ENCODE measurements around the gene CIAO2B.

CIAO2B gene

DNA sequence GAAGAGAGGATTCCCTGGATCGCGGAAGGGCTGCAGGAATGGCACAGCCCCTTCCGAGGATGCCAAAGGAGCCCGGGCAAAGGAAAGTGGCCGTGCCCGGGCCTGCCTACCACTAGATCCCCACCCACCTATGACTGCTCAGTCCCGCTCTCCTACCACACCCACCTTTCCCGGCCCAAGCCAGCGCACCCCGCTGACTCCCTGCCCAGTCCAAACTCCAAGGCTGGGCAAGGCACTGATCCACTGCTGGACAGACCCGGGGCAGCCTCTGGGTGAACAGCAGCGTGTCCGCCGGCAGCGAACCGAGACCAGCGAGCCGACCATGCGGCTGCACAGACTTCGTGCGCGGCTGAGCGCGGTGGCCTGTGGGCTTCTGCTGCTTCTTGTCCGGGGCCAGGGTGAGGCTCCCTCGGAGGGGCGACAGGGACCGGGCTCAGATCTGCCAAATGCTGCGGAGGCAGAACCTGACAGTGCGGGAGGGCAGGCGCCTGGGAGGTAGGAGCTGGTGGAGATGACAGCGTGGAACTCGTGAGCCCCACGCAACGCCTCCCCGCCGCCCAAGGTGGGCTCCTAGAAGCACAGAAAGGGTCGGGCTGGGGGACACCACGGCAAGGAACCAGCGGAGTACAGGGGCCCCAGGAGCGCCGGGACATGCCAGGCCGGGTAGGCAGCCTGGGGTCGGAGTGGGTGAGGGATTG, 1.3 kb upstream of the CIAO2B start, which contains the start of gene CES2:
CES2 (plus strand) TSS at position 203 of the 698 bp plus-strand sequence; CDS start at position 323, 120 bp downstream.
- TF ChIP-seq ISL1 (CRISPR knock-in tag; IDR thresholded peaks at IDR 0.05): no peak
- ATAC-seq: peak; percentile 68

DNA sequence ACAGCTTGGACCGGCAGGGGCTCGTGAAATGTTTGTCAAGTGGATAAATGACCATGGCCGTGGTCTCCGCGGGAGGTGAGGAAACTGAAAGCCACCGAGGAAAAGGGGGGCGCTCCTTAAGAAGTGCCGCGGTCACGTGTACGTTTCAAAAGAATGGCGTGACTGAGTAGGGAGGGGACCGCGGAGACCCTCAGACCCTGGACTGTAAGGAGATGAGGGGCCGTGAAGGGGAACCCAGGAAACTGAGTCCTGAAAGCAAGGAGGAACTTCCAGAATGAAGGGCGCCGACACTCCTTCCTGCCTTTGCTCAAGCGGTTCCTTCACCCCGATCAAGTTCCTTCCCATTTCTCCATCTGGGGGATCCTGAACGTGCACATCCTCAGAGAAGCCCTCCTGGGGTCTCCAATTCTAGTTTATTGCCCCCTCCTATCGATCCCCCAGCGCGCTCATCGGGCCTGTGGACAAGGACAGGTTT, 674 bp upstream of the CIAO2B start:
- peak; percentile 25 for ATAC-seq

DNA sequence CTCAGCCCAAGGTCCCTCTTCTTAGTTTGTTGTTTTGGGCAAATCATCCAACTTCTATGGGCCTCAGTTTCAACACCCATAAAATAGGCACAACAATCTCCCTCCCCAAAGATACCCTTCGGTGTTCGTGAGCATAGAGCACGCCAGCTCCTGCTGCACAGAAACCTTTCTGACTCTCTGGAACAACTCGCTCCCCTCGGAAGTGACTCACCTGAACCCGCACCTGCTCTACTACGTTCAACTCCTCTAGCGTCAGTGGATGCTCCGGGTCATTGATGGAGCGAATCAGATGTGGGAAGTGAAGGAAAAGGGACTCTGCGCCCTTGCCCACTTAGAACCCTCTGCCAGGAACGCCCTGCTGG, 445 bp downstream of the CIAO2B start:
- TF ChIP-seq OSR1 (CRISPR knock-in tag; IDR thresholded peaks at IDR 0.05) (no peak), ISL1 (CRISPR knock-in tag; IDR thresholded peaks at IDR 0.05) (no peak), GLIS3 (CRISPR knock-in tag; IDR thresholded peaks at IDR 0.05) (no peak), PATZ1 (CRISPR knock-in tag; IDR thresholded peaks at IDR 0.05; ENCODE audit: borderline replicate concordance) (no peak)
- TF ChIP-seq, protein P1, sequence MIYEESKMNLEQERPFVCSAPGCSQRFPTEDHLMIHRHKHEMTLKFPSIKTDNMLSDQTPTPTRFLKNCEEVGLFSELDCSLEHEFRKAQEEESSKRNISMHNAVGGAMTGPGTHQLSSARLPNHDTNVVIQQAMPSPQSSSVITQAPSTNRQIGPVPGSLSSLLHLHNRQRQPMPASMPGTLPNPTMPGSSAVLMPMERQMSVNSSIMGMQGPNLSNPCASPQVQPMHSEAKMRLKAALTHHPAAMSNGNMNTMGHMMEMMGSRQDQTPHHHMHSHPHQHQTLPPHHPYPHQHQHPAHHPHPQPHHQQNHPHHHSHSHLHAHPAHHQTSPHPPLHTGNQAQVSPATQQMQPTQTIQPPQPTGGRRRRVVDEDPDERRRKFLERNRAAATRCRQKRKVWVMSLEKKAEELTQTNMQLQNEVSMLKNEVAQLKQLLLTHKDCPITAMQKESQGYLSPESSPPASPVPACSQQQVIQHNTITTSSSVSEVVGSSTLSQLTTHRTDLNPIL (CRISPR knock-in tag; IDR thresholded peaks at IDR 0.05; ENCODE audit: low read depth): peak; percentile 41; the same call in 1 of the 2 replicates
- ATAC-seq: no peak

GRCh38 chr16:66932076-66932475, 2.1 kb downstream of the CIAO2B start:
- TF ChIP-seq, protein P2, sequence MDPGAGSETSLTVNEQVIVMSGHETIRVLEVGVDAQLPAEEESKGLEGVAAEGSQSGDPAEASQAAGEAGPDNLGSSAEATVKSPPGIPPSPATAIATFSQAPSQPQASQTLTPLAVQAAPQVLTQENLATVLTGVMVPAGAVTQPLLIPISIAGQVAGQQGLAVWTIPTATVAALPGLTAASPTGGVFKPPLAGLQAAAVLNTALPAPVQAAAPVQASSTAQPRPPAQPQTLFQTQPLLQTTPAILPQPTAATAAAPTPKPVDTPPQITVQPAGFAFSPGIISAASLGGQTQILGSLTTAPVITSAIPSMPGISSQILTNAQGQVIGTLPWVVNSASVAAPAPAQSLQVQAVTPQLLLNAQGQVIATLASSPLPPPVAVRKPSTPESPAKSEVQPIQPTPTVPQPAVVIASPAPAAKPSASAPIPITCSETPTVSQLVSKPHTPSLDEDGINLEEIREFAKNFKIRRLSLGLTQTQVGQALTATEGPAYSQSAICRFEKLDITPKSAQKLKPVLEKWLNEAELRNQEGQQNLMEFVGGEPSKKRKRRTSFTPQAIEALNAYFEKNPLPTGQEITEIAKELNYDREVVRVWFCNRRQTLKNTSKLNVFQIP (CRISPR knock-in tag; IDR thresholded peaks at IDR 0.05; ENCODE audit: borderline replicate concordance, low read depth): no peak
- TF ChIP-seq ZNF70 (CRISPR knock-in tag; IDR thresholded peaks at IDR 0.05) (no peak), CSDC2 (CRISPR knock-in tag; IDR thresholded peaks at IDR 0.05) (no peak), BACH2 (CRISPR knock-in tag; IDR thresholded peaks at IDR 0.05; ENCODE audit: borderline replicate concordance) (no peak), ISL1 (CRISPR knock-in tag; IDR thresholded peaks at IDR 0.05) (no peak), ZC3H10 (CRISPR knock-in tag; IDR thresholded peaks at IDR 0.05) (no peak), GLIS3 (CRISPR knock-in tag; IDR thresholded peaks at IDR 0.05) (no peak), OSR1 (CRISPR knock-in tag; IDR thresholded peaks at IDR 0.05) (no peak), ZFP3 (CRISPR knock-in tag; IDR thresholded peaks at IDR 0.05) (no peak), ARNTL (CRISPR knock-in tag; IDR thresholded peaks at IDR 0.05; ENCODE audit: borderline replicate concordance, low read depth) (no peak), TCF4 (CRISPR knock-in tag; IDR thresholded peaks at IDR 0.05; ENCODE audit: borderline replicate concordance) (no peak), PATZ1 (CRISPR knock-in tag; IDR thresholded peaks at IDR 0.05; ENCODE audit: borderline replicate concordance) (no peak), TOX (CRISPR knock-in tag; IDR thresholded peaks at IDR 0.05; ENCODE audit: borderline replicate concordance) (no peak), RARB (CRISPR knock-in tag; IDR thresholded peaks at IDR 0.05) (no peak), ZFP30 (CRISPR knock-in tag; IDR thresholded peaks at IDR 0.05) (no peak), SNAI2 (CRISPR knock-in tag; IDR thresholded peaks at IDR 0.05) (no peak)
- TF ChIP-seq, protein P3, sequence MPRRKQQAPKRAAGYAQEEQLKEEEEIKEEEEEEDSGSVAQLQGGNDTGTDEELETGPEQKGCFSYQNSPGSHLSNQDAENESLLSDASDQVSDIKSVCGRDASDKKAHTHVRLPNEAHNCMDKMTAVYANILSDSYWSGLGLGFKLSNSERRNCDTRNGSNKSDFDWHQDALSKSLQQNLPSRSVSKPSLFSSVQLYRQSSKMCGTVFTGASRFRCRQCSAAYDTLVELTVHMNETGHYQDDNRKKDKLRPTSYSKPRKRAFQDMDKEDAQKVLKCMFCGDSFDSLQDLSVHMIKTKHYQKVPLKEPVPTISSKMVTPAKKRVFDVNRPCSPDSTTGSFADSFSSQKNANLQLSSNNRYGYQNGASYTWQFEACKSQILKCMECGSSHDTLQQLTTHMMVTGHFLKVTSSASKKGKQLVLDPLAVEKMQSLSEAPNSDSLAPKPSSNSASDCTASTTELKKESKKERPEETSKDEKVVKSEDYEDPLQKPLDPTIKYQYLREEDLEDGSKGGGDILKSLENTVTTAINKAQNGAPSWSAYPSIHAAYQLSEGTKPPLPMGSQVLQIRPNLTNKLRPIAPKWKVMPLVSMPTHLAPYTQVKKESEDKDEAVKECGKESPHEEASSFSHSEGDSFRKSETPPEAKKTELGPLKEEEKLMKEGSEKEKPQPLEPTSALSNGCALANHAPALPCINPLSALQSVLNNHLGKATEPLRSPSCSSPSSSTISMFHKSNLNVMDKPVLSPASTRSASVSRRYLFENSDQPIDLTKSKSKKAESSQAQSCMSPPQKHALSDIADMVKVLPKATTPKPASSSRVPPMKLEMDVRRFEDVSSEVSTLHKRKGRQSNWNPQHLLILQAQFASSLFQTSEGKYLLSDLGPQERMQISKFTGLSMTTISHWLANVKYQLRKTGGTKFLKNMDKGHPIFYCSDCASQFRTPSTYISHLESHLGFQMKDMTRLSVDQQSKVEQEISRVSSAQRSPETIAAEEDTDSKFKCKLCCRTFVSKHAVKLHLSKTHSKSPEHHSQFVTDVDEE (CRISPR knock-in tag; IDR thresholded peaks at IDR 0.05): no peak
- no peak for ATAC-seq
